A549 (cell line): ENCODE results near the gene MAPKAPK2. TPM values are rescaled to one million over a fixed set of nuclear protein-coding genes. Genes with fewer than 3 reads are reported as not detected.
A peak's percentile ranks its signal among the peaks of the same experiment; 100 is the strongest.

Source experiments
- ATAC-seq, 2 experiments: fragments of 200-7000 bp in 1 of 2; fragments of >200 bp in 1 of 2; cut with Nextera tagmentation in 1 of 2; cut with Tn5 transposase in 1 of 2; 3 replicates each; pipeline versions ENCODE4 v1.8.0 to v1.9.1; 2018 to 2020; ENCODE audit warnings: mild to moderate bottlenecking in 1 of 2, moderate library complexity in 1 of 2
- CTCF ChIA-PET: fragments of 300-600 bp; sonication (Branson Sonifier 250); formaldehyde crosslinking; extraction: SDS; loops from one replicate; lab custom pipeline; 2021; ENCODE audit warnings: antibody characterized with exemption, inconsistent platforms; lab: Yijun Ruan, JAX
- POLR2A ChIA-PET: fragments of 350-600 bp; formaldehyde crosslinking; extraction: SDS; loops from one replicate; lab custom pipeline; 2021; ENCODE audit warnings: antibody characterized with exemption, inconsistent platforms; lab: Yijun Ruan, JAX
- DNase-seq, 2 experiments: peaks; one replicate each; pipeline versions ENCODE4 v3.0.0 to v3.0.0-alpha.2; 2011 to 2016; ENCODE audit warnings: low read depth in 1 of 2, low spot score in 1 of 2
- FAIRE-seq: peaks from 2 replicates; lab custom pipeline; 2011; peaks lifted over from hg19 to GRCh38; lab: Jason Lieb, UNC
- H3K27ac ChIP-seq, 2 experiments: fragments of >200 bp; sonication (Bioruptor Twin); formaldehyde crosslinking; 3 replicates each; pipeline ENCODE4 v1.5.1; 2016 to 2017
- H3K4me1 ChIP-seq: fragments of >200 bp; sonication (Bioruptor Twin); formaldehyde crosslinking; 3 replicates; pipeline ENCODE4 v1.6.1; 2016
- H3K4me2 ChIP-seq: fragments of >200 bp; sonication (Bioruptor Twin); formaldehyde crosslinking; 3 replicates; pipeline ENCODE4 v1.6.1; 2016
- H3K4me3 ChIP-seq: fragments of >200 bp; sonication (Bioruptor Twin); formaldehyde crosslinking; 3 replicates; pipeline ENCODE4 v1.5.1; 2016
- H3K9me3 ChIP-seq: fragments of >200 bp; sonication (Bioruptor Twin); formaldehyde crosslinking; 3 replicates; pipeline ENCODE4 v1.6.1; 2016
- CBX8 ChIP-seq: fragments of 200-600 bp; sonication (generic); IDR thresholded peaks from 2 replicates; pipeline ENCODE4 v1.6.1; 2016
- CEBPB ChIP-seq, 2 experiments: fragments of >200 bp in 1 of 2; sonication (Bioruptor Twin) in 1 of 2; formaldehyde crosslinking in 1 of 2; IDR thresholded peaks; 2 replicates each; pipeline ENCODE4 v1.6.1; 2012 to 2016
- EHMT2 ChIP-seq: fragments of 200-600 bp; sonication (generic); IDR thresholded peaks from 2 replicates; pipeline ENCODE4 v1.6.1; 2016; ENCODE audit warnings: antibody characterized with exemption, low read depth, mild to moderate bottlenecking, moderate library complexity
- FOSL2 ChIP-seq, 2 experiments: fragments of 450-650 bp in 1 of 2; fragments of >200 bp in 1 of 2; sonication (Bioruptor Twin) in 1 of 2; formaldehyde crosslinking; IDR thresholded peaks; 2 replicates each; pipeline versions ENCODE4 v1.5.0 to v1.6.1; 2016 to 2020; ENCODE audit warnings: mild to moderate bottlenecking in 1 of 2, moderate library complexity in 1 of 2
- GATA3 ChIP-seq: IDR thresholded peaks from 2 replicates; pipeline ENCODE4 v1.6.1; 2012; ENCODE audit warnings: borderline replicate concordance
- HEYL ChIP-seq: fragments of 250-450 bp; sonication (Bioruptor Pico); IDR thresholded peaks from 2 replicates; pipeline ENCODE4 v1.8.0; 2021; ENCODE audit warnings: mild to moderate bottlenecking, moderate library complexity
- HOXB5 ChIP-seq: fragments of 250-450 bp; sonication (Bioruptor Pico); IDR thresholded peaks from 2 replicates; pipeline ENCODE4 v1.5.0; 2020; ENCODE audit warnings: mild to moderate bottlenecking, moderate library complexity
- JUN ChIP-seq, 2 experiments: fragments of >200 bp; sonication (Bioruptor Twin); formaldehyde crosslinking; IDR thresholded peaks; 2 replicates in 1 of 2; 3 replicates in 1 of 2; pipeline ENCODE4 v1.6.1; 2016 to 2017
- KDM1A ChIP-seq: fragments of 200-600 bp; sonication (generic); IDR thresholded peaks from 2 replicates; pipeline ENCODE4 v1.6.1; 2016; ENCODE audit warnings: low read depth, mild to moderate bottlenecking
- NFE2L2 ChIP-seq: fragments of 150-350 bp; conservative IDR thresholded peaks from 2 replicates; pipeline ENCODE4 v1.6.1; 2014; ENCODE audit warnings: low read length
- NR3C1 ChIP-seq: fragments of >200 bp; sonication (Bioruptor Twin); formaldehyde crosslinking; IDR thresholded peaks from 3 replicates; pipeline ENCODE4 v1.6.1; 2017
- RAD21 ChIP-seq, 2 experiments: fragments of >200 bp in 1 of 2; sonication (Bioruptor Twin) in 1 of 2; formaldehyde crosslinking in 1 of 2; IDR thresholded peaks in 1 of 2; conservative IDR thresholded peaks in 1 of 2; 2 replicates in 1 of 2; 3 replicates in 1 of 2; pipeline ENCODE4 v1.6.1; 2012 to 2018; ENCODE audit warnings: inconsistent platforms in 1 of 2
- RCOR1 ChIP-seq: fragments of 150-350 bp; IDR thresholded peaks from 2 replicates; pipeline ENCODE4 v1.6.1; 2014; ENCODE audit warnings: antibody characterized with exemption, low read length, low read depth
- RFX5 ChIP-seq: fragments of 450-650 bp; IDR thresholded peaks from 2 replicates; pipeline ENCODE4 v1.7.1; 2014; ENCODE audit warnings: antibody characterized with exemption, mild to moderate bottlenecking, moderate library complexity
- SMC3 ChIP-seq: fragments of >200 bp; sonication (Bioruptor Twin); formaldehyde crosslinking; IDR thresholded peaks from 3 replicates; pipeline ENCODE4 v1.6.1; 2018; ENCODE audit warnings: inconsistent platforms
- SREBF2 ChIP-seq: fragments of 450-650 bp; IDR thresholded peaks from 2 replicates; pipeline ENCODE4 v1.6.1; 2014; ENCODE audit warnings: mild to moderate bottlenecking, moderate library complexity
- TP53 ChIP-seq: fragments of 250-450 bp; sonication (Bioruptor Pico); IDR thresholded peaks from 2 replicates; pipeline ENCODE4 v1.5.0; 2021; ENCODE audit warnings: mild to moderate bottlenecking, moderate library complexity
- USF2 ChIP-seq: fragments of 450-650 bp; IDR thresholded peaks from 2 replicates; pipeline ENCODE4 v1.6.1; 2014; ENCODE audit warnings: antibody characterized with exemption
- ZC3H11A ChIP-seq: fragments of 450-650 bp; IDR thresholded peaks from 2 replicates; pipeline ENCODE4 v1.6.1; 2014; ENCODE audit warnings: antibody characterized with exemption, mild to moderate bottlenecking
- ZNF302 ChIP-seq: fragments of 250-450 bp; sonication (Bioruptor Pico); IDR thresholded peaks from 2 replicates; pipeline ENCODE4 v1.9.0; 2021; ENCODE audit warnings: inconsistent platforms, mild to moderate bottlenecking, moderate library complexity
- WGBS: methylation state at CpG from one replicate; pipeline ENCODE4 v1.1.6; 2017; ENCODE audit errors: missing lambda C conversion rate; 5-methylcytosine and 5-hydroxymethylcytosine counted together
- polyA plus RNA-seq, 4 experiments: library from polyadenylated mRNA; depleted of rRNA in 3 of 4; stranded (reverse); fragments of >200 nt; fragmentation: RNase III in 1 of 4; extraction: RNeasy Plus Mini Kit Qiagen cat#74134 plus additional on column Dnase treatment in 1 of 4; gene quantifications; 2 replicates in 3 of 4; 3 replicates in 1 of 4; pipeline ENCODE4 v1.2.3, GENCODE V29; 2011 to 2017
- TF ChIP-seq, protein P1 (sequence below): fragments of 200-600 bp; sonication (generic); IDR thresholded peaks from 2 replicates; pipeline ENCODE4 v1.6.1; 2016; ENCODE audit warnings: antibody characterized with exemption, mild to moderate bottlenecking, moderate library complexity
- TF ChIP-seq, protein P2 (sequence below): IDR thresholded peaks from 2 replicates; pipeline ENCODE4 v1.6.1; 2012

The MAPKAPK2 gene
- polyA plus RNA-seq, 2 of the 4 experiments (the other 2 are of a cell fraction), result 37.2 to 43.0 TPM

DNA sequence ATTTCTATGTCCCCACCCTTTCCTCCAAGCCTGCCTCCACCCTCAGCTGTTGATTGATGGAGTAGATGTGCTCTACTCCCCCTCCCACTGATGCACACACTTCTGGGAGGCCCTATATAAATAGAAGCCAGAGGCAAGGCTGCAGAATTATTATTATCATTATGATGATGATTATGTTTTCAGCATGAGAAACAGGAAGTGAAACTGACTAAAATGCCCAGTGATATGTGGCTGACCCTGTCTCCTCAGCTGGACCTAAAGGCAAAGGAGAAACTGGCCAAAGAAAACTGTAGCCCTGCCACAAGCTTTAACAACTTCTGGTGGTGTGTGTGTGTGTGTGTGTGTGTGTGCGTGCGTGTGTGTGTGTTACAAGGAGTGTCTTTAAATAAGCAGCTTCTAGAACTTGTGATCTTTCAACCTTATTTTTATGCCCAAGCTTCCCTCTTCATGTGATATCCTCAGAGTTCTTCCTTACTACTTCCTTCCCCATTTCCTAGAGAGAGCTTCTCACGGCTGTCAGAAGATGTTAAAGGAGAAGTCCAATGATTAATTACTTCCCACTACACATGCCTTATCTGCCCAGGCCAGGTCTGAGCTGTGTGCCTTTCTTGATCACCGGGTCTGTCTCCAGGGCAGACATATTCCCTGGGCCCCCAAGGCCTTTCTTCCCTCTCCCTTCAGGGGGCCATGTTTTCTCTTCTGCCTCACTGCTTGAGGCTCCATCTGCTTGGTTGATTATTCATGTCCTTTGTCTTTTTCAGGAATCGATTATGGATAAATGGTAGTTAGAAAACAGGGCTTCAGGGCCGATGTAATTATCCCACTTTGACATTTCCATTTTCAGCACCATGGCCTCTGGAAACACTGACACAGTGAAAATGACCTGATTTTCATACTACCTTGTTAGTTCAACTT, 11.6 kb upstream of the MAPKAPK2 start:
- ChIA-PET CTCF (interaction anchor here (0.6 to 6.6 kb wide), 9 partner anchors 8 to 309 kb away, joined by 3 to 97 read pairs (median 3); partner anchors contain the start of gene DYRK3), POLR2A (interaction anchor here (1.4 kb wide), 1 partner anchor 11 kb away, joined by 3 read pairs; no protein-coding TSS in a partner anchor)
- peaks cover 29% of the 10 kb centered on the region for H3K4me1 ChIP-seq
- WGBS, result 82% methylated on average over 6 of the region's 6 CpGs
- DNase-seq, result no peak
- no peaks in the 10 kb centered on the region for H3K9me3 ChIP-seq
- no peak for TF ChIP-seq CBX8
- TF ChIP-seq, protein P1, sequence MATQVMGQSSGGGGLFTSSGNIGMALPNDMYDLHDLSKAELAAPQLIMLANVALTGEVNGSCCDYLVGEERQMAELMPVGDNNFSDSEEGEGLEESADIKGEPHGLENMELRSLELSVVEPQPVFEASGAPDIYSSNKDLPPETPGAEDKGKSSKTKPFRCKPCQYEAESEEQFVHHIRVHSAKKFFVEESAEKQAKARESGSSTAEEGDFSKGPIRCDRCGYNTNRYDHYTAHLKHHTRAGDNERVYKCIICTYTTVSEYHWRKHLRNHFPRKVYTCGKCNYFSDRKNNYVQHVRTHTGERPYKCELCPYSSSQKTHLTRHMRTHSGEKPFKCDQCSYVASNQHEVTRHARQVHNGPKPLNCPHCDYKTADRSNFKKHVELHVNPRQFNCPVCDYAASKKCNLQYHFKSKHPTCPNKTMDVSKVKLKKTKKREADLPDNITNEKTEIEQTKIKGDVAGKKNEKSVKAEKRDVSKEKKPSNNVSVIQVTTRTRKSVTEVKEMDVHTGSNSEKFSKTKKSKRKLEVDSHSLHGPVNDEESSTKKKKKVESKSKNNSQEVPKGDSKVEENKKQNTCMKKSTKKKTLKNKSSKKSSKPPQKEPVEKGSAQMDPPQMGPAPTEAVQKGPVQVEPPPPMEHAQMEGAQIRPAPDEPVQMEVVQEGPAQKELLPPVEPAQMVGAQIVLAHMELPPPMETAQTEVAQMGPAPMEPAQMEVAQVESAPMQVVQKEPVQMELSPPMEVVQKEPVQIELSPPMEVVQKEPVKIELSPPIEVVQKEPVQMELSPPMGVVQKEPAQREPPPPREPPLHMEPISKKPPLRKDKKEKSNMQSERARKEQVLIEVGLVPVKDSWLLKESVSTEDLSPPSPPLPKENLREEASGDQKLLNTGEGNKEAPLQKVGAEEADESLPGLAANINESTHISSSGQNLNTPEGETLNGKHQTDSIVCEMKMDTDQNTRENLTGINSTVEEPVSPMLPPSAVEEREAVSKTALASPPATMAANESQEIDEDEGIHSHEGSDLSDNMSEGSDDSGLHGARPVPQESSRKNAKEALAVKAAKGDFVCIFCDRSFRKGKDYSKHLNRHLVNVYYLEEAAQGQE, result peak; percentile 31; the same call in 1 of the 2 replicates
- H3K4me3 ChIP-seq, result no peak overlapping the region
- ATAC-seq, result no peak
- H3K27ac ChIP-seq, result 0 out of 6 replicates have a peak overlapping the region, but pooled peaks of 1 of the 2 experiments have one; percentile 11
- no peak for FAIRE-seq
- no peak overlapping the region for H3K4me2 ChIP-seq

DNA sequence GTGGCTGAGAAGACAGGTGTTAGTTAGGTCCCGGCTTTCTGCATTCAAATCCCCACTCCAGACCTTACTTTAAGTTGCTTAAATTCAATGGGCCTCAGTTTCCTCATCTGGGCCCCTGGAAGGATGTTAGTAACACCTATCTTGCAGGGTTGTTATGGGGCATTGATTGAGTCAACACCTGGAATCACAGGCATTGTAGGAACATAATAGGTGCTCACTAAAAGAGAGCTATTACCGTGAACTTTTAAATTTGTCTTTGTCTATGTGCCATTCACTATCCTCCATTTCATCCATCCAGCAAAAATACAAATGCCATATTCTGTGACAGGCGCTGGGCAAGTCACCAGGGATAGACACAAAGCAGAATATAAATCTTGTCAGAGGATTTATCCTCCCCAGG, 10.5 kb upstream of the MAPKAPK2 start:
- ATAC-seq (no peak), DNase-seq (no peak), FAIRE-seq (no peak)
- 95% methylated on average over 3 of the region's 3 CpGs for WGBS
- H3K4me2 ChIP-seq, result peak overlapping the region; percentile 47
- ChIA-PET POLR2A (interaction anchor here (1.1 to 2.1 kb wide), 3 partner anchors 10 to 62 kb away, joined by 3 to 17 read pairs (median 6); partner anchors contain the start of genes DYRK3, EIF2D and MAPKAPK2), CTCF (interaction anchor here (0.8 to 6.6 kb wide), 9 partner anchors 9 to 308 kb away, joined by 3 to 97 read pairs (median 4); partner anchors contain the start of gene DYRK3)
- H3K4me1 ChIP-seq, result peaks cover 29% of the 10 kb centered on the region
- TF ChIP-seq NR3C1, result no peak
- TF ChIP-seq SREBF2, result no peak
- no peak for TF ChIP-seq EHMT2
- TF ChIP-seq GATA3, result no peak
- TF ChIP-seq USF2, result no peak
- no peak for TF ChIP-seq JUN (IDR thresholded peaks at IDR 0.05)
- no peak for TF ChIP-seq HEYL (CRISPR knock-in tag)
- no peak for TF ChIP-seq HOXB5
- TF ChIP-seq CEBPB (IDR thresholded peaks at IDR 0.05), result no peak
- TF ChIP-seq RAD21 (conservative IDR thresholded peaks at IDR 0.05 in 1 of 2, IDR thresholded peaks at IDR 0.05 in 1 of 2), result no peak
- TF ChIP-seq KDM1A, result no peak
- no peak for TF ChIP-seq ZC3H11A
- TF ChIP-seq FOSL2 (IDR thresholded peaks at IDR 0.05), result no peak
- no peak for TF ChIP-seq FOSL2 (CRISPR knock-in tag; IDR thresholded peaks at IDR 0.05)
- H3K27ac ChIP-seq, result peak overlapping the region; percentile 64 to 84
- H3K9me3 ChIP-seq, result no peaks in the 10 kb centered on the region
- no peak overlapping the region for H3K4me3 ChIP-seq

DNA sequence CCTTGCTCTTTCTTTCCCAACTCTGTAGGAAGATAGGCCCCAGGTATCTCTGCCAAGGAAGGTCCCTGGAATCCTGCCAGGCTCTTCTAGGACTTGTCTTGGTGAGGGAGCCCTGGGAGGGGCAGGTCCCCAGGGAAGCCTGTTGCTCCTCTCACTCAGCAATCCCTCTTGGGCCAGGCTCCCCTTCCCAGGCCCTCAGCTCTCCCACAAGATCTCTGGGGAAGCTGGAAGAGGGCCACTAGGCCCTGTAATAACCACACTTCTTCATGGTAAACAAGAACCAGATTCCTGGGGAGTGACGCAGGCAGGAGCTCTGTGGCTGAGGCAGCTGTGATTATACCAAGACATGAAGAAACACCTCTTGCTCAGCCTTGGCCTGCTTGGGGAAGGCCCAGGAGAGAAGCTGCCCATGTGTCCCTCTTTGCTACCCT, 9.9 kb upstream of the MAPKAPK2 start:
- ATAC-seq (peak; percentile 96), DNase-seq (peak; percentile 46 to 85), FAIRE-seq (no peak)
- 20% methylated on average over 1 of the region's 1 CpG for WGBS
- Histone ChIP-seq H3K4me3 (no peak overlapping the region), H3K4me1 (peaks cover 29% of the 10 kb centered on the region), H3K4me2 (peak overlapping the region; percentile 47), H3K27ac (peak overlapping the region; percentile 64 to 84), H3K9me3 (no peaks in the 10 kb centered on the region)
- CTCF ChIA-PET, result interaction anchor here (0.6 to 6.6 kb wide), 13 partner anchors 10 to 741 kb away, joined by 3 to 97 read pairs (median 5); partner anchors contain the start of gene DYRK3
- POLR2A ChIA-PET, result interaction anchor here (1.1 to 2.1 kb wide), 3 partner anchors 10 to 62 kb away, joined by 3 to 17 read pairs (median 6); partner anchors contain the start of genes DYRK3, EIF2D and MAPKAPK2
- no peak for TF ChIP-seq TP53
- 0 out of 4 replicates have a peak, but pooled peaks of 1 of the 2 experiments have one; percentile 17 for TF ChIP-seq CEBPB (IDR thresholded peaks at IDR 0.05)
- no peak for TF ChIP-seq SMC3
- TF ChIP-seq RCOR1, result no peak
- no peak for TF ChIP-seq RAD21 (conservative IDR thresholded peaks at IDR 0.05 in 1 of 2, IDR thresholded peaks at IDR 0.05 in 1 of 2)
- TF ChIP-seq, protein P2, sequence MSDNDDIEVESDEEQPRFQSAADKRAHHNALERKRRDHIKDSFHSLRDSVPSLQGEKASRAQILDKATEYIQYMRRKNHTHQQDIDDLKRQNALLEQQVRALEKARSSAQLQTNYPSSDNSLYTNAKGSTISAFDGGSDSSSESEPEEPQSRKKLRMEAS, result 0 out of 2 replicates have a peak, but pooled peaks have one; percentile 26
- no peak for TF ChIP-seq FOSL2 (IDR thresholded peaks at IDR 0.05)
- peak; percentile 62 for TF ChIP-seq FOSL2 (CRISPR knock-in tag; IDR thresholded peaks at IDR 0.05)
- TF ChIP-seq RFX5, result no peak
- no peak for TF ChIP-seq ZNF302 (CRISPR knock-in tag)
- TF ChIP-seq NFE2L2, result no peak
